Natural killer cell (primary cell): ENCODE measurements around the gene GJD2. TPM values are rescaled to one million over a fixed set of nuclear protein-coding genes. Genes with fewer than 3 reads are reported as not detected.

Source experiments
- ATAC-seq, 3 donors: fragments of 150-1000 bp in 2 of 3; fragments of 200-7000 bp in 1 of 3; cut with Tn5 transposase; 1 replicate in 1 of 3; 2 replicates in 2 of 3; pipeline ENCODE4 v1.10.0; 2021; ENCODE audit warnings: mild to moderate bottlenecking in 2 of 3, moderate library complexity in 2 of 3
- DNase-seq, 2 donors: peaks; one replicate each; pipeline versions ENCODE4 v3.0.0 to v3.0.0-alpha.2; 2013 to 2021; ENCODE audit warnings: mixed read lengths in 1 of 2
- H3K27ac ChIP-seq: one replicate; pipeline ENCODE4 v1.5.1; 2013; ENCODE audit warnings: mild to moderate bottlenecking, low read length
- H3K27me3 ChIP-seq: one replicate; pipeline ENCODE4 v1.6.1; 2013; ENCODE audit warnings: low read length; ENCODE audit not compliant: control insufficient read depth, insufficient read depth
- H3K36me3 ChIP-seq: one replicate; pipeline ENCODE4 v1.6.1; 2013; ENCODE audit warnings: low read length; ENCODE audit not compliant: control insufficient read depth, insufficient read depth
- H3K4me1 ChIP-seq: one replicate; pipeline ENCODE4 v1.6.1; 2013; ENCODE audit warnings: low read length; ENCODE audit not compliant: control insufficient read depth, insufficient read depth
- H3K4me3 ChIP-seq: one replicate; pipeline ENCODE4 v1.5.1; 2013; ENCODE audit warnings: low read length
- H3K9me3 ChIP-seq: one replicate; pipeline ENCODE4 v1.6.1; 2013; ENCODE audit warnings: low read length; ENCODE audit not compliant: control insufficient read depth, insufficient read depth
- H3K27ac Mint-ChIP-seq, 2 donors: one replicate each; pipeline ENCODE4 v1.8.0; 2022; ENCODE audit warnings: mild to moderate bottlenecking in 2 of 2, mixed read lengths in 2 of 2, moderate library complexity in 1 of 2
- H3K27me3 Mint-ChIP-seq, 2 donors: one replicate each; pipeline ENCODE4 v1.8.0; 2022; ENCODE audit warnings: low read depth in 2 of 2, mixed read lengths in 2 of 2
- H3K36me3 Mint-ChIP-seq: one replicate; pipeline ENCODE4 v1.8.0; 2022; ENCODE audit warnings: mixed read lengths
- H3K4me1 Mint-ChIP-seq, 2 donors: one replicate each; pipeline ENCODE4 v1.8.0; 2022; ENCODE audit warnings: mixed read lengths in 2 of 2
- H3K4me3 Mint-ChIP-seq: one replicate; pipeline ENCODE4 v1.8.0; 2022; ENCODE audit warnings: mild to moderate bottlenecking, moderate library complexity, mixed read lengths
- H3K9me3 Mint-ChIP-seq, 2 donors: one replicate each; pipeline ENCODE4 v1.8.0; 2022; ENCODE audit warnings: mixed read lengths in 2 of 2
- whole genome bisulfite sequencing: methylation state at CpG from one replicate; pipeline ENCODE4 v1.1.7; 2013; ENCODE audit warnings: missing lambda C conversion rate; ENCODE audit not compliant: insufficient coverage; 5-methylcytosine and 5-hydroxymethylcytosine counted together
- intact Hi-C: fragments of 100-400 bp; cut with micrococcal nuclease; formaldehyde crosslinking; loops from one replicate; pipeline ENCODE4 v1.14.2; 2022
- total RNA-seq, 4 donors: library from RNA; stranded (reverse); fragments of 120-200 nt in 1 of 4; gene quantifications; one replicate each; pipeline versions ENCODE4 v1.2.3 to v1.2.4, GENCODE V29; 2013 to 2022
- TF ChIP-seq, protein P1 (sequence below): fragments of 200-600 bp; IDR thresholded peaks from one replicate; pipeline ENCODE4 v1.8.0; 2022; ENCODE audit warnings: antibody characterized with exemption

Gene GJD2
- total RNA-seq, 3 donors from 2014 or later (not counting 1 experiment from before 2014, with no cell fraction given) = not detected

DNA sequence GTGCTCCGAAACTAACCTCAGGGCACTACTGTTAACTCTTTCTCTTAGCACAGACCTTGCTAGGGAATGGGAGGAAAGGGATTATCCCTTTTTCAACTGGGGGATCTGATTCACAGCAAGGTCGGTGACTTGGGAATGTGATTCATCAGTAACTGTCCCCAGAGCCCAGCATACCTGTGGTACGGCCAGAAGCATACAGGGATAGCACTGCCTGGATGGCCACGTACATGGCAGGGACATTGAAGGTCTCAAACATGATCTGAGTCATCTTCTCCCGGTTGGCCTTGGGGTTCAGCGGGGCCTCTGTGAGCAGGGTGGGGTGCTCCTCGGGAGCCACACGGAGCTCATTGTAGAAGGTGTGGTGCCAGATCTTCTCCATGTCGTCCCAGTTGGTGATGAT is 38.3 kb upstream of the GJD2 start:
- no peaks in the 10 kb centered on the region for H3K36me3 ChIP-seq
- H3K27me3 Mint-ChIP-seq = peaks cover 44 to 81% of the 10 kb centered on the region in 2 donors
- H3K27ac Mint-ChIP-seq = no peak overlapping the region
- 93% methylated on average over 8 of the region's 9 CpGs for WGBS
- no peak for ATAC-seq
- H3K36me3 Mint-ChIP-seq = no peaks in the 10 kb centered on the region
- no peaks in the 10 kb centered on the region for H3K9me3 ChIP-seq
- H3K4me1 Mint-ChIP-seq = no peaks in the 10 kb centered on the region
- H3K9me3 Mint-ChIP-seq = no peaks in the 10 kb centered on the region
- H3K4me1 ChIP-seq = no peaks in the 10 kb centered on the region
- no peak for DNase-seq
- H3K4me3 ChIP-seq = no peak overlapping the region
- no peak overlapping the region for H3K4me3 Mint-ChIP-seq
- no peak overlapping the region for H3K27ac ChIP-seq
- intact Hi-C loops = no loop called here
- TF ChIP-seq, protein P1, sequence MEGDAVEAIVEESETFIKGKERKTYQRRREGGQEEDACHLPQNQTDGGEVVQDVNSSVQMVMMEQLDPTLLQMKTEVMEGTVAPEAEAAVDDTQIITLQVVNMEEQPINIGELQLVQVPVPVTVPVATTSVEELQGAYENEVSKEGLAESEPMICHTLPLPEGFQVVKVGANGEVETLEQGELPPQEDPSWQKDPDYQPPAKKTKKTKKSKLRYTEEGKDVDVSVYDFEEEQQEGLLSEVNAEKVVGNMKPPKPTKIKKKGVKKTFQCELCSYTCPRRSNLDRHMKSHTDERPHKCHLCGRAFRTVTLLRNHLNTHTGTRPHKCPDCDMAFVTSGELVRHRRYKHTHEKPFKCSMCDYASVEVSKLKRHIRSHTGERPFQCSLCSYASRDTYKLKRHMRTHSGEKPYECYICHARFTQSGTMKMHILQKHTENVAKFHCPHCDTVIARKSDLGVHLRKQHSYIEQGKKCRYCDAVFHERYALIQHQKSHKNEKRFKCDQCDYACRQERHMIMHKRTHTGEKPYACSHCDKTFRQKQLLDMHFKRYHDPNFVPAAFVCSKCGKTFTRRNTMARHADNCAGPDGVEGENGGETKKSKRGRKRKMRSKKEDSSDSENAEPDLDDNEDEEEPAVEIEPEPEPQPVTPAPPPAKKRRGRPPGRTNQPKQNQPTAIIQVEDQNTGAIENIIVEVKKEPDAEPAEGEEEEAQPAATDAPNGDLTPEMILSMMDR = no peak
- H3K27me3 ChIP-seq = peaks cover 12% of the 10 kb centered on the region

DNA sequence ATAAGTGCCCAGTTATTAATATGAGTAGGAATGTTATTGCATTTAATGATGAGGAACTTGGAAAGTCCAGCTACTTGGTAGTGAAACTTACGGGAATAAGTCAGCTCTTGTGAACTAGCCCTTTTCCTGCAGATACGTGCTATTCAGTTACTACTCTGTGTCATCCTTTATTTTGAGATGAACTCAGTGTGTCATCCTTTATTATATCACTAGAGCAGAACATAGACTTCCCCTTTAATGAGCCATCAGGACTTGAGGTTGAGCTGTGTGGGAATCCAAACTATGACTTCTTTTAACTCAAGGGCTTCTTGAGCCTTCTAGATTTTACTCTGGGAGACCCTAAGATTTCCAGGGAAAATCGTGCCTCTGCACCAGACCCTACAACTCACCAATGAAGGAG is 36.9 kb upstream of the GJD2 start:
- Mint-ChIP-seq H3K9me3 (no peaks in the 10 kb centered on the region), H3K36me3 (no peaks in the 10 kb centered on the region), H3K4me3 (no peak overlapping the region), H3K27me3 (peaks cover 40 to 71% of the 10 kb centered on the region in 2 donors), H3K27ac (no peak overlapping the region), H3K4me1 (no peaks in the 10 kb centered on the region)
- 77% methylated on average over 3 of the region's 3 CpGs for WGBS
- peaks cover 12% of the 10 kb centered on the region for H3K27me3 ChIP-seq
- no peaks in the 10 kb centered on the region for H3K4me1 ChIP-seq
- TF ChIP-seq, protein P1 = no peak
- H3K27ac ChIP-seq = no peak overlapping the region
- H3K36me3 ChIP-seq = no peaks in the 10 kb centered on the region
- no peak for DNase-seq
- intact Hi-C loops = no loop called here
- no peaks in the 10 kb centered on the region for H3K9me3 ChIP-seq
- no peak for ATAC-seq
- no peak overlapping the region for H3K4me3 ChIP-seq

DNA sequence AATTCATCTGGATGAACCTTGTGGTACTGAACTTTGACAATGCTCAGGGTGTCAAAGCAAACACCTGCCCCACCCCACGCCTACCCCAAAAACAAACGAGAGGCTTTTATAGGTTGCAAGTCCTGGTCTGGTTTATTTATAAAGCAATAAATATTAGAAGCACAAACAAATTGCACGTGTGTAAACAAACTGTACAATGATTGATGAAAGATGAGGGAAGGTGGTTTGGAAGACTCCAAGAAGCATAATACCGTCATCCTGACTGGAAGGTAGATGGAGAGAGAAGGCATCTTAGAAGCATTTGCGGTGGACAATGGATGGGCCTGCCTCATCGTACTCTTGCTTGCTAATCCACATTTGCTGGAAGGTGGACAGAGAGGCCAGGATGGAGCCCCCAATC is 35.3 kb upstream of the GJD2 start:
- H3K27me3 ChIP-seq = peaks cover 10% of the 10 kb centered on the region
- WGBS = 92% methylated on average over 4 of the region's 6 CpGs
- Mint-ChIP-seq H3K27me3 (peaks cover 38 to 58% of the 10 kb centered on the region in 2 donors), H3K4me3 (no peak overlapping the region), H3K4me1 (no peaks in the 10 kb centered on the region), H3K27ac (no peak overlapping the region), H3K36me3 (no peaks in the 10 kb centered on the region), H3K9me3 (no peaks in the 10 kb centered on the region)
- DNase-seq (no peak), ATAC-seq (no peak)
- H3K4me1 ChIP-seq = no peaks in the 10 kb centered on the region
- TF ChIP-seq, protein P1 = no peak
- H3K9me3 ChIP-seq = no peaks in the 10 kb centered on the region
- H3K4me3 ChIP-seq = no peak overlapping the region
- no peak overlapping the region for H3K27ac ChIP-seq
- intact Hi-C loops = no loop called here
- no peaks in the 10 kb centered on the region for H3K36me3 ChIP-seq

DNA sequence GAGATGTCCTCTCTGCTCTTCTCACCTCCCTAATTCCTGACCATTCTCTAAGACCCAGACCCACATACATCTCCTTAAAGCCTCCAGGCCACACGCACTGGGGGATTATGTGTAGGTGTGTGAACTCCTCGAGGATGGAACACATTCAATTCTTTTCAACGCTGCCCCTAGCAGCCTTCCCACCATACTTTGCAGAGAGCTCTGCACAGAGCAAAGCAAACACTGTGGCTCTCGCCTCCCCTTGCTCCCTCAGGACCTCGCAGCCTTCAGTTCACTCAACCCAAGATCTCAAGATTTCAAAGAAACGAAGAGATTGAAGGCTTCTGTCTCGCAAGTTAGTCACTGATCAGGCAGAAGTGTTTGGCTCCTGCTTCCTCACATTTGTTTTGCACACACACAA is 34.5 kb upstream of the GJD2 start:
- DNase-seq (no peak), ATAC-seq (no peak)
- intact Hi-C loops = no loop called here
- TF ChIP-seq, protein P1 = no peak
- Histone ChIP-seq H3K27ac (no peak overlapping the region), H3K36me3 (no peaks in the 10 kb centered on the region), H3K4me3 (no peak overlapping the region), H3K27me3 (peaks cover 6% of the 10 kb centered on the region), H3K4me1 (no peaks in the 10 kb centered on the region), H3K9me3 (no peaks in the 10 kb centered on the region)
- WGBS = 77% methylated on average over 6 of the region's 7 CpGs
- H3K36me3 Mint-ChIP-seq = no peaks in the 10 kb centered on the region
- no peaks in the 10 kb centered on the region for H3K9me3 Mint-ChIP-seq
- no peak overlapping the region for H3K4me3 Mint-ChIP-seq
- no peaks in the 10 kb centered on the region for H3K4me1 Mint-ChIP-seq
- no peak overlapping the region for H3K27ac Mint-ChIP-seq
- H3K27me3 Mint-ChIP-seq = peaks cover 37 to 50% of the 10 kb centered on the region in 2 donors
